GM13976 (cell line): Measurements from ENCODE around the gene GDPD5.

ENCODE experiments used
- DNase-seq: peaks from one replicate; pipeline ENCODE4 v3.0.0; 2012; ENCODE audit warnings: low spot score
- in situ Hi-C: fragments of 300-500 bp; cut with MboI; formaldehyde crosslinking; loops from one replicate; pipeline ENCODE4 v1.12.0; 2022; ENCODE audit warnings: low sequenced_read_pairs, mixed read lengths, inconsistent platforms; ENCODE audit not compliant: unreplicated experiment
- TF ChIP-seq, protein P1 (sequence below): IDR thresholded peaks from 2 replicates; pipeline ENCODE4 v1.5.1; 2012; ENCODE audit warnings: borderline replicate concordance, mild to moderate bottlenecking; ENCODE audit not compliant: insufficient read depth; ENCODE audit errors: extremely low read depth, missing control alignments, control extremely low read depth

GDPD5 gene

GRCh38 chr11:75567971-75568370, 42.2 kb upstream of the GDPD5 start:
- DNase-seq: no peak
- in situ Hi-C loops: no loop called here
- TF ChIP-seq, protein P1, sequence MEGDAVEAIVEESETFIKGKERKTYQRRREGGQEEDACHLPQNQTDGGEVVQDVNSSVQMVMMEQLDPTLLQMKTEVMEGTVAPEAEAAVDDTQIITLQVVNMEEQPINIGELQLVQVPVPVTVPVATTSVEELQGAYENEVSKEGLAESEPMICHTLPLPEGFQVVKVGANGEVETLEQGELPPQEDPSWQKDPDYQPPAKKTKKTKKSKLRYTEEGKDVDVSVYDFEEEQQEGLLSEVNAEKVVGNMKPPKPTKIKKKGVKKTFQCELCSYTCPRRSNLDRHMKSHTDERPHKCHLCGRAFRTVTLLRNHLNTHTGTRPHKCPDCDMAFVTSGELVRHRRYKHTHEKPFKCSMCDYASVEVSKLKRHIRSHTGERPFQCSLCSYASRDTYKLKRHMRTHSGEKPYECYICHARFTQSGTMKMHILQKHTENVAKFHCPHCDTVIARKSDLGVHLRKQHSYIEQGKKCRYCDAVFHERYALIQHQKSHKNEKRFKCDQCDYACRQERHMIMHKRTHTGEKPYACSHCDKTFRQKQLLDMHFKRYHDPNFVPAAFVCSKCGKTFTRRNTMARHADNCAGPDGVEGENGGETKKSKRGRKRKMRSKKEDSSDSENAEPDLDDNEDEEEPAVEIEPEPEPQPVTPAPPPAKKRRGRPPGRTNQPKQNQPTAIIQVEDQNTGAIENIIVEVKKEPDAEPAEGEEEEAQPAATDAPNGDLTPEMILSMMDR: no peak

- in situ Hi-C loops: no loop called here
- no peak for DNase-seq
- TF ChIP-seq, protein P1: no peak
Measured at GRCh38 chr11:75566763-75567279, 41.1 kb upstream of the GDPD5 start.

DNA sequence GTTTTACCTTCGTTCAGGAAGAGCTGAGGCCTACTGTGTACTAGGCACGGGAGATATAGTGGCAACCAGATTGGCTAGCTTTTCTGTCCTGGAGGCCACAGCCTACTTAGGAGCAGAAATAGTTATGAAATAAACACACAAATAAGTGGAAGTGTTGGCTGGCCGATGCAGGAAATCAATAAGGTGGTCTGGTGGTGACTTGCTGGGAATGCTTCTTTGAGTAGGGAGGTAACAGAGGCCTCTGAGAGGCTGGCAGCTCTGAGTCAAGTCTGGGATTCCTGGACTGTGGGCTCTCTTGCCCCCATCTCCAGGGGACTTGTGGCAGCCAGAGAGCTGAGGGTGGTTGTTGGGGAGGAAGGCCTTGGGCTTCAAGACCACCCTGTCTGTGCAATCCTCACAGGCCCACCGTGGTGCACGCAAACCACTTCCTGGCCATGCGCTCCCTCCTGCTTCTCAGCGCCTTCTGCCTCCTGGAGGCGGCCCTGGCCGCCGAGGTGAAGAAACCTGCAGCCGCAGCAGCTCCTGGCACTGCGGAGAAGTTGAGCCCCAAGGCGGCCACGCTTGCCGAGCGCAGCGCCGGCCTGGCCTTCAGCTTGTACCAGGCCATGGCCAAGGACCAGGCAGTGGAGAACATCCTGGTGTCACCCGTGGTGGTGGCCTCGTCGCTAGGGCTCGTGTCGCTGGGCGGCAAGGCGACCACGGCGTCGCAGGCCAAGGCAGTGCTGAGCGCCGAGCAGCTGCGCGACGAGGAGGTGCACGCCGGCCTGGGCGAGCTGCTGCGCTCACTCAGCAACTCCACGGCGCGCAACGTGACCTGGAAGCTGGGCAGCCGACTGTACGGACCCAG, 40.4 kb upstream of the GDPD5 start:
- in situ Hi-C loops: no loop called here
- TF ChIP-seq, protein P1: no peak
- DNase-seq: no peak

- in situ Hi-C loops: no loop called here
- no peak for DNase-seq
- TF ChIP-seq, protein P1: no peak
Measured at GRCh38 chr11:75565221-75565814, 39.6 kb upstream of the GDPD5 start.

DNA sequence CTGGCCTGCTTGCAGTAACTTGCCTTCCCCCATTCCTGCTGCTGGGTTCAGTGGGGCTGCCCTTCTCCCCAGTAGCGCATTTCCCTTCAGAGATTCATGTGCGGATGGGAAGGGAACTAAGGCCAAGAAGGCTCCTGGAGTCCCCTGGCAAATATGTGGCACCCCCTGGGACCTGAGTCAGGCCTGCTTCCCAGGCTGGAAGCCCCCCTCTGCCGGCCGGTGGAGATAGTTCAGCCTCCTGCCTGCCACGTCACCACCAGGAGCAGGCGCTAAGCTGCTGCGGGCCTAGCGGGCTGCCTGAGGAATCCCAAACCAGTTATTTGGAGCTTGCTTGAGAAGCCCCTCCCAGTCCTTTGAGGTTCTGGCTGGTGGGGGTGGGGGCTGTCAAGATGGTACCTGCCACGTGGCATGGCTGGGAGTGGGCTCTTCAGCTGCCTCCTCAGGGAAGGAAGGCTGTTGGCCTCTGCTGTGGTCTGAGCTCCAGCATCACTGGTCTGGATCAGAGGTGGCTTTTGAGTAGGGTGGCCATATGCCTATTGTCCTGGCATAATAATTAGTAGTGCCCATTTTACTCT, 38.3 kb upstream of the GDPD5 start:
- no peak for DNase-seq
- TF ChIP-seq, protein P1: no peak
- in situ Hi-C loops: no loop called here

GRCh38 chr11:75563501-75563977, 37.8 kb upstream of the GDPD5 start:
- in situ Hi-C loops: no loop called here
- TF ChIP-seq, protein P1: no peak
- DNase-seq: no peak
